Hepatocyte (in vitro differentiated cells): ENCODE results near the gene DIP2B. TPM values are rescaled to one million over a fixed set of nuclear protein-coding genes. Genes with fewer than 3 reads are reported as not detected.

Experiments
- DNase-seq: peaks from one replicate; pipeline ENCODE4 v3.0.0-alpha.2; 2016; ENCODE audit warnings: low spot score
- H2AFZ ChIP-seq: fragments of 200-600 bp; sonication (generic); 2 replicates; pipeline ENCODE4 v1.6.0; 2016; ENCODE audit warnings: antibody characterized with exemption, mild to moderate bottlenecking
- H3K27ac ChIP-seq: fragments of 200-600 bp; sonication (generic); 2 replicates; pipeline ENCODE4 v1.5.1; 2016; ENCODE audit warnings: mild to moderate bottlenecking
- H3K27me3 ChIP-seq: fragments of 200-600 bp; sonication (generic); 2 replicates; pipeline ENCODE4 v1.6.1; 2016
- H3K36me3 ChIP-seq: fragments of 200-600 bp; sonication (generic); replicated peaks from 2 replicates; pipeline ENCODE4 v1.5.1; 2016; ENCODE audit warnings: low read depth; ENCODE audit not compliant: insufficient read depth
- H3K4me1 ChIP-seq: fragments of 200-600 bp; sonication (generic); 2 replicates; pipeline ENCODE4 v1.5.1; 2016; ENCODE audit warnings: mild to moderate bottlenecking, moderate library complexity; ENCODE audit not compliant: insufficient read depth
- H3K4me2 ChIP-seq: fragments of 200-600 bp; sonication (generic); 2 replicates; pipeline ENCODE4 v1.6.0; 2016
- H3K4me3 ChIP-seq: fragments of 200-600 bp; sonication (generic); 2 replicates; pipeline ENCODE4 v1.5.1; 2016; ENCODE audit warnings: mild to moderate bottlenecking
- H3K79me2 ChIP-seq: fragments of 200-600 bp; sonication (generic); 2 replicates; pipeline ENCODE4 v1.6.0; 2017; ENCODE audit warnings: mild to moderate bottlenecking
- H3K9me2 ChIP-seq: fragments of 200-600 bp; sonication (generic); replicated peaks from 2 replicates; pipeline ENCODE4 v1.6.0; 2017; ENCODE audit warnings: mild to moderate bottlenecking; ENCODE audit not compliant: insufficient read depth
- H3K9me3 ChIP-seq: fragments of 200-600 bp; sonication (generic); 2 replicates; pipeline ENCODE4 v1.5.1; 2016; ENCODE audit warnings: low read depth, mild to moderate bottlenecking
- H4K20me1 ChIP-seq: fragments of 200-600 bp; sonication (generic); 2 replicates; pipeline ENCODE4 v1.6.0; 2016; ENCODE audit warnings: mild to moderate bottlenecking; ENCODE audit not compliant: insufficient read depth, poor library complexity, severe bottlenecking
- CTCF ChIP-seq: fragments of 200-600 bp; sonication (generic); IDR thresholded peaks from 2 replicates; pipeline ENCODE4 v1.5.1; 2016; ENCODE audit warnings: antibody characterized with exemption, mild to moderate bottlenecking; ENCODE audit not compliant: poor library complexity
- EZH2 ChIP-seq: fragments of 200-600 bp; sonication (generic); IDR thresholded peaks from 2 replicates; pipeline ENCODE4 v1.6.1; 2016; ENCODE audit warnings: antibody characterized with exemption, mild to moderate bottlenecking, borderline replicate concordance
- EZH2phosphoT487 ChIP-seq: fragments of 200-600 bp; sonication (generic); IDR thresholded peaks from one replicate; pipeline ENCODE4 v1.6.1; 2018; ENCODE audit warnings: antibody characterized with exemption, mild to moderate bottlenecking, low read depth, moderate library complexity; ENCODE audit not compliant: unreplicated experiment, severe bottlenecking
- WGBS: methylation state at CpG from one replicate; pipeline ENCODE4 v1.1.6; 2016; ENCODE audit warnings: low lambda C conversion rate; ENCODE audit errors: missing lambda C conversion rate; 5-methylcytosine and 5-hydroxymethylcytosine counted together
- polyA plus RNA-seq: library from polyadenylated mRNA; unstranded; fragments of >200 nt; fragmentation: Nextera tagmentation; extraction: Ambion mirVana; gene quantifications from 2 replicates; pipeline ENCODE4 v1.2.1, GENCODE V29; 2016
- total RNA-seq: library from RNA; depleted of rRNA; stranded (reverse); fragments of >200 nt; gene quantifications from 2 replicates; pipeline ENCODE4 v1.2.3, GENCODE V29; 2014

Gene DIP2B
- total and polyA plus RNA-seq, 2 experiments from 2014 or later, result 10.5 to 31.8 TPM

DNA sequence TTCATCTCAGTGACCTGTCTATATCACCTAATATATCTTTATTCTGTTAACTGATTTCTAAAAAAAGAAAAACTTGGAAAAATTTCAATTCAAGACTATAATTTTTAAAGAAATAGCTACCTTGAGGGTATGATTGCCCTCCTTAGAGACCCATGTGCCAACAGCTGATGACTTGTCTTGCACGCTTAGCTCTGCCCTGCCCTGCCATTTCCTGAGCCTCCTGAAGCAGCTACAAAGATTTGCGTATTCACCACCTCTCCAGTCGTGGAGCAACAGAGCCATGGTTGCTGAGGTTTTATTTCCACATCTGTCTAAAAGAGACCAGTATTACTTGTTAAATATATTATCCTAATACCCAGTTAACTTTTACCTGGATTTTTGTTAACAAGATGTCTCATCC, 167.4 kb downstream of the DIP2B start:
- no peaks in the 10 kb centered on the region for H4K20me1 ChIP-seq
- 89% methylated on average over 3 of the region's 3 CpGs for WGBS
- H3K4me2 ChIP-seq, result no peak overlapping the region
- no peak overlapping the region for H2AFZ ChIP-seq
- no peak overlapping the region for H3K4me3 ChIP-seq
- H3K36me3 ChIP-seq, result peaks cover 3% of the 10 kb centered on the region
- TF ChIP-seq CTCF, result no peak
- TF ChIP-seq EZH2, result no peak
- TF ChIP-seq EZH2phosphoT487, result no peak
- no peaks in the 10 kb centered on the region for H3K4me1 ChIP-seq
- no peaks in the 10 kb centered on the region for H3K9me2 ChIP-seq
- H3K27me3 ChIP-seq, result no peaks in the 10 kb centered on the region
- DNase-seq, result no peak
- H3K79me2 ChIP-seq, result peaks cover under 1% of the 10 kb centered on the region
- H3K9me3 ChIP-seq, result no peaks in the 10 kb centered on the region
- H3K27ac ChIP-seq, result no peak overlapping the region

DNA sequence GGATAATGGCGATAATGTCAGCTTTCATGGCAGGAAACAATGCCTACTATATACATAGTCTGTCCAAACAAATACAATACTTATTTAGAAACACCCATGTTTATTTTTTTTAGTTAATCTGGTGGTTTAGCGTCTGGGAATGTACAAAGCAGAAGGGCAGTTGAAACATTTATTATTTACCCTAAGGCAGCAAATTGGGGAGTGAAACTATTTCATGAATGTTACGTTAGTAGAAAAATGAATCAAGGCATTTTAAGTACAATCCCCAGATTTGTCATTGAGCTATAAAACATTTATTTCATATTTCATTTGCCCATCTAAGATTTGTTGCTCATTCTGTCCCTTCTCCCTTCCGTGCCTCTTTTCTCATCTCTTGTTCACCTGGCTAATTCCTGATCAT, 172.0 kb downstream of the DIP2B start:
- Histone ChIP-seq H3K9me2 (no peaks in the 10 kb centered on the region), H3K36me3 (peaks cover 3% of the 10 kb centered on the region)
- WGBS, result 85% methylated on average over 4 of the region's 4 CpGs

DNA sequence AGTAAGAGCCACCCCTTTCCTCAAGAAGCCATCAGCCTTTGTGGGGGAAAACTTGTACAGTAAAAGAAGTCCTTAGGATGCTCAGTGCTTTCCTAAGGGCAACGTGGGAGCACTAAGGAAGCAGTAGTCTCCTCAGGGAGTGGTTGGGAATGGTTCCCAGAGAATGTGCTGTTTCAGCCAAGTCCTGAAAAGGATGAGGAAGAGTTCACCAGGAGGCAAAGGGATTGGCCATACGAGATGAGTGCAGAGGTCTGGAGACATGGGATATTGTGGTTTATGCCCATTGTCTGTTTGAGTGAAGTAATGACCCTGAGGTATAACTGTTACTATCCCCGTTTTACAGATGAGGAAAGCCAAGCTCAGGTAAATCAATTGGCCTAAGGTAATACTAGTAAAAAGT, 173.1 kb downstream of the DIP2B start:
- Histone ChIP-seq H3K36me3 (peaks cover 3% of the 10 kb centered on the region), H4K20me1 (no peaks in the 10 kb centered on the region), H2AFZ (no peak overlapping the region), H3K79me2 (no peaks in the 10 kb centered on the region), H3K27ac (no peak overlapping the region), H3K9me3 (no peaks in the 10 kb centered on the region), H3K4me1 (no peaks in the 10 kb centered on the region), H3K4me3 (no peak overlapping the region), H3K9me2 (no peaks in the 10 kb centered on the region), H3K4me2 (no peak overlapping the region), H3K27me3 (no peaks in the 10 kb centered on the region)
- no peak for DNase-seq
- TF ChIP-seq EZH2phosphoT487 (no peak), EZH2 (no peak), CTCF (no peak)
- WGBS, result 89% methylated on average over 3 of the region's 3 CpGs

More for the DNA sequence above, 172.0 kb downstream of the DIP2B start:
- no peaks in the 10 kb centered on the region for H3K79me2 ChIP-seq
- H3K27me3 ChIP-seq, result no peaks in the 10 kb centered on the region
- DNase-seq, result no peak
- H3K4me1 ChIP-seq, result no peaks in the 10 kb centered on the region
- no peak overlapping the region for H3K4me3 ChIP-seq
- no peak overlapping the region for H3K27ac ChIP-seq
- no peak overlapping the region for H3K4me2 ChIP-seq
- no peak overlapping the region for H2AFZ ChIP-seq
- TF ChIP-seq EZH2phosphoT487 (no peak), CTCF (no peak), EZH2 (no peak)
- H4K20me1 ChIP-seq, result no peaks in the 10 kb centered on the region
- no peaks in the 10 kb centered on the region for H3K9me3 ChIP-seq
